ENCODE results near the gene ACER1.

Gene ACER1

GRCh38 chr19:6263735-6264444, 69.5 kb downstream of the ACER1 start:
- no peak for DNase-seq

- DNase-seq = no peak
Measured at GRCh38 chr19:6263306-6263705, 70.1 kb downstream of the ACER1 start.

GRCh38 chr19:6262519-6262918, 70.9 kb downstream of the ACER1 start:
- DNase-seq = no peak

- DNase-seq = no peak
Measured at GRCh38 chr19:6261883-6262282, 71.5 kb downstream of the ACER1 start.

GRCh38 chr19:6260912-6261650, 72.3 kb downstream of the ACER1 start:
- DNase-seq = no peak

GRCh38 chr19:6260376-6260775, 73.0 kb downstream of the ACER1 start:
- no peak for DNase-seq

GRCh38 chr19:6259312-6259861, 74.0 kb downstream of the ACER1 start:
- DNase-seq = no peak

GRCh38 chr19:6258812-6259311, 74.5 kb downstream of the ACER1 start:
- no peak for DNase-seq
